ENCODE data around the gene GPATCH2L.
A peak's percentile ranks its signal among the peaks of the same experiment; 100 is the strongest.

The GPATCH2L gene

DNA sequence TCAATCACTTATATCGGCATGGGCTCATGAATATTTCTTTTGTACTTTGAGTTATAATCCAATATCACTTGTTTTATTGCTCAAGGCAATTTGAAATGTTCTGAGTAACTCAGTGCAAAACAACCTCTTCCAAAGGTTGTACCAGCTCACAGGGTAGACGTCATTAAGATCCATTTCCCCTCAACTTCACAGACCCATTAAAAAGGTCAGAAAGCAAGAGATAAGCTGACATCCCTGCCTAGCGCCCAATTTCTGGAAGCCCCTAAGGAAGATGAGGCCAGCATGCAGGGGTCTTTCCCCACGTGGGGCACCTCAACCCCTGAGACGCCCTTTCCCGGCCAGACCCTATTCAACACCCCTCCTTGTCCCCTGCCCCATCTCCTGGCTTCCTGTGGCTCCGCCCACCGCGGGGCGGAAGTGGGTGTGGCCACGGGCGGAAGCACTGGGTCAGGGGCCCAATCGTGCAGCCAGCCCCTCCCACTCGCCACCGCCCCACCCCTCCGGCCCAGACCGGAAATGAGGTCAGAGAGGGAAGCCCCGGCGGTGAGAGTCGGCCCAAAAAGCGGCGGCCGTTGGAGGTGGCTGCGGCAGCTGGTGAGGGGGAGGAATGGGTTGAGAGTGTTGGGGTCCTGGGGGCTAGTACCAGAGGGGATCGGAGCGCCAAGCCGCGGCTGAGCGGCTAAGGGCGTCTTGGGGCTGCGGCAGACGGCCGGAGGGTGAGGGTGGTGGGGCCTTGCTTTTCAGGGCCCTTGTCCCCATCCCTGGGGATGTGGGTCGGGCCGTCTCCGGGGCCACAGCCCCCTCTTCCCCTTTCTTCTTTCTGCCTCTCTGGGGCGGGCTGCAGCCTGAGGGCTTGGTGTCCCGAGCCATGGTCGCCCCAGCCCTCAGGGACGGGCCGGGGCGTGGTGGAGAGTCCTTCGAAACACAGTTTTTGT lies at the start of gene GPATCH2L:
GPATCH2L (plus strand) TSS at position 525 of the 935 bp plus-strand sequence. CDS start 2,442 bp downstream, outside the sequence.
- peak; percentile 90 for DNase-seq

DNA sequence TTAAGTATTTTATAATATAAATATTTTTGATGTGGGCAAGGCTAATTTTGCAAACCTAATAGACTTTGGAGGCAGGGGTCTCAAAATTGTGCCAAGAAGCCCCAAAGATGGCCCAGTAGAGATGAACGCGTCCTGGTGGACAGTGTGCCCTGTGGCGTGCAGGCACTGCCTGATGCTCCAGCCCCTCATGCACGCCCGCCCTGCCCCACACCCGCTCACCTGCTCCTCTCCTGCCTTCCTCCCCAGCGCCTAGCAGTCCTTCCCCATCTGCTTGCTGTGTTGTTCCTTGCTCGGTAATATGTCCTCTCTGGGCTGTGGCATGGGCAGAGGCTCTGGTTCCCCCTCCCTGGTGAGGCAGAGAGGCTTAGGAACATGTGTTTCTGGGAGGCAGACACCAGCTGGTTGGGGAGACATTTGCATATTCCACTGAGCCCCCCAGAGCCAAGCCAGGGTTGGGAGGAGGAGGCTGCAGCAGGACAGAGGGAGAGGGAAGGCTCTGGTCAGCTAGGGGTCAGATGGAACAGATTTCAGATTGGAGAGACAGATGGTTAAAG lies 46.8 kb upstream of the GPATCH2L start:
- no peak for DNase-seq

DNA sequence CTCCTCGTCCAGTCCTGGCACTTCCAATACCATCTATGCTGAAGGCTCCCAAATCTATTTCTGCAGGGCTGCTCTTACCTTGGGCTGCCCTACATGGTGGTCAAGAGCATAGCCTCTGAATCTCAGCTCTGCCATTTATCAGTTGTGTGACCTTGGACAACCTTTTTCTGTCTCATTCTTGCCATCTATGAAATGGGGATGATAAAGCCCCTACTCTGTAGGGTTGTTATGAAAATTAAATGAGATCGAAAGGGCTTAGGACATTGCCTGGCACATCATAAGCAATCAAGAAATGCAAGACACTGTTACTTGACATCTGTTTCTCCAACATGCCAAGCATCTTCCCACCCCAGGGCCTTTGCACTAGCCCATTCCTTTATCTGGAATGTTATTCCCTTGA lies 45.5 kb upstream of the GPATCH2L start:
- no peak for DNase-seq

DNA sequence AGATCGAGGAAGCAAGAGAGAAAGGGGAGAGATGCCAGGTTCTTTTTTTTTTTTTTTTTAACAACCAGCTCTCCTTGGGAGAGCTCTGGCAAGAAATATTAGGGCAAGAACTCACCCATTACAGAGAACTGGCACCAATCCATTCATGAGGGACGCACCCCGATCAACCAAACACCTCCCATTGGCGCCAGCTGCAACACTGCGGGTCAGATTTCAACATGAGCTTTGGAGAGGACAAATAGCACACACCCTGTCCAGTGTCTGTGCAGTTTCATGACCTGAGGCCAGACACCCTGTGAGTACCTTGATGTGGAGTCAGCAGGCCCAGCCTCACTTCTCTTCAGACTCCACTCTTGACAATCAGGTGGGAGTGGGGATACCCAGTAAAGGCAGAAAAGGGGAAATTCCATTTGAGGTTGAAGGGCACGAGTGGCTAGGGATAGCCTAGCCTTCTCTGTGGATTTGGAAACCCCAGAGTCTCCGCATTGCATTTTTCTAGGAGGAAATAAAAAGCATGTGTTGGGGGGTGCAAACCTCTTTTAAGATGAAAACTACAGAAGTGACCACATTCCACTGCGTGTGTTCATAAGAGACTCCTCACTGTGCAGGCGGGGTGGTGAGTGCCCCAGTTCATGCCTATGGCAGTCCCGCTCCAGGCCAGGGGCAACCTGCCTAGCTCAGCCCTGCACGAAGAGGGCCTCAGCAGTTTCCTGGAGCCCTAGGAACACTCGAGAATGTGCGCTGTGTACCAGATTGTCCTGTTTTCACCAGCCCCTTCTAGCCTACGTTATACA lies 42.4 kb upstream of the GPATCH2L start:
- no peak for DNase-seq

DNA sequence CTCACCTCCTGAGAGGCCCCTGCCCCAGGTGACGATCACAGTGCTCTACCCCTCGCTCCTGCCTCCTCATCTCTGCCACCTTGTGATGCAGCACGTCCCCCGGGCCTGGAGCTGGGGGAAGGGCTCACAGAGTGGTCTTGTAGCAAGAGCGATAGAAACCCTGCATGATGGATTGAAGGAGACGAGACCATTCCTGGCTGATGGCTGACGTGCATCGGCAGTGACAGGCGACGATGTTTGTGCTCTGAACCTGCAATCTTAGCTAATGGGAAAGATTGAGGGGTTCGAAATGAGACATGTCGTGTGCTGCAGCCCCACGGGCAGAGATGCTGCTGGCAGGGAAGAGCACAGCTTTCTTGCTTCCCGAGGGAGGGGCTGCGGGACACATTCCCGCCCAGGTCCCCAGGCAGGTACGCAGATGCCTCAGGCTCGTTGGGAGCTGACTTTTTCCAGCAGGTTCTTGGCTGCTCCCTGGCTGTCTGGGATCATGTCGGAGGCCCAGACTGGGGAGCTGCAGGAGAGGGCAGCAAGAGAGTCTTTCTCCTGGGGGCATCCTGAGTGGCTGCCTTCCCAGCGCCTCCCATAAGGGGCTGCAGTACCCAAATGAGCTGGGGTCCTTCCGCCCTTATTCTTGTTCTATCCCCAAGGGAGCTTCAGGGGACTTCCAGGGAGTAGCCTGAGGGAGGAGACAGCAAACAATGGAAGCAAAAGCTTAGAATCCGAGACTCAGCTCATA lies 38.7 kb upstream of the GPATCH2L start:
- DNase-seq: no peak

DNA sequence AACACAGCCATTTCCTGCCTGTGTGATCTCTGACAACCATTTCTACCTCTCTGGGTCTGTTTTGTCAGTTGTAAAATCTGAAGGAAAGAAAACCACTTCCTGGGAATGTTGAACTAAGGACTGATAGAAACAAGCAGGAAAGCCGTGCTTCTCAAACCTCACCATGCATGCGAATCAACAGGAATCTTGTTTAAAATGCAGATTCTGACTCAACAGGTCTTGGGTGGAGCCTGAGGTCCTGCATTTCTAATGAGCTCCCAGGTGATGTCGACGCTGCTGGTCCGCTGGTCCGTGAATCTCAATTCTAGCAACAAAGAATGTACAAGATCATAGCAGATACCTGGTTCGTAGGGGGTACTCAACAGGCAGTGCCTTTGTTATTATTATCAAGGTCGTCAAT lies 38.0 kb upstream of the GPATCH2L start:
- no peak for DNase-seq

DNA sequence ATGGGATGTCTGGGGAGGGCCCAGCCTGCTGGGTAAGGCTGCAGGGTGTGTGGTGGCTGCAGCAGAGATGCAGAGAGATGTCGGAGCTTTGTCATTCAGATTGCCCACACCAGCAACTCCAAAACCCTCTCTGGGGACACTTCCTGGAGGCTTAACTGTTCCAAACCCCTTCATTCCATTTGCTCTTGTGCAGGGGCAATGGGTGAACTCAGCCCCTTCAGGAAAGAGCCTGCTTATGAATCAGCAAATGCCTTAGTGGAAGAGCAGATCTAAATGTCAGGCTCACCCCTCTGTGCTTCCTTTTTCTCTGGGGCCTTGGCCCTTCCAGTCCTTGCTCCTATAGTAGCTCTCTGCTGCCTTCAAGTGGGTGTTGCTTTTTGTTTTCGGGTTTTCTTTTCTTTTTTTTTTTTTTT lies 36.7 kb upstream of the GPATCH2L start:
- no peak for DNase-seq

DNA sequence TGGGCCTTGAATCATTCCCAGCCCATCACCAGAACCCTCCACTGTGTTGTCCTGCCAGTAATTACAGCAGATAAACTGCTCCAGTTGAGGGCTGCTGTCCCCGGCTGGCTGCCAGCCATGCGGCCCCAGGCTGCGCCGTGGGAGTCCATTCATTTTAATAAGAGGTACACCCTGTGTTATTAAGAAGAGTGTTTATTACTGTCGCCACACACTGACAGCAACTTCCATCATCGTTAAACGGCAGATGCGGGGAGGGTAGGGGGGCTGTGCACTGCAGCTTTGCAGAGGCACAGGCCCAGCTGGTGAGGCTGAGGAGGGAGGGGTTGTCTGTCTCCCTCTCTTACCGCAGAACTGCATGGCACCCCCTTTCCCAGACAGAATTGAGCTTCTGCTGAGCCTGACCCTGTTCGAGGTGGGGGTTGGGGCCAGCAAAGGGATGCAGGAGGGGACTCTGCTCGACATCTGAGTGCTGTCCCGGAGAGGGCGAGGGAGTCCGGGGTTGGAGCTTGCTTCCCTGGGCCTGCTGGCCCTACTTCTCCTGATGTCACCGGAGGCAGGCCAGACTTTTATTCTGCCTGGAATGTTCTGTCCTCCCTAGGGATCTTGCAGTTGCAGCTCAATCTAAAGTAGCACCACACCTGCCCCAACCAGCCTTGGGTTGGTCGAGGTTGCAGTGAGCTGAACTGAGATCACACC lies 33.8 kb upstream of the GPATCH2L start:
- no peak for DNase-seq

DNA sequence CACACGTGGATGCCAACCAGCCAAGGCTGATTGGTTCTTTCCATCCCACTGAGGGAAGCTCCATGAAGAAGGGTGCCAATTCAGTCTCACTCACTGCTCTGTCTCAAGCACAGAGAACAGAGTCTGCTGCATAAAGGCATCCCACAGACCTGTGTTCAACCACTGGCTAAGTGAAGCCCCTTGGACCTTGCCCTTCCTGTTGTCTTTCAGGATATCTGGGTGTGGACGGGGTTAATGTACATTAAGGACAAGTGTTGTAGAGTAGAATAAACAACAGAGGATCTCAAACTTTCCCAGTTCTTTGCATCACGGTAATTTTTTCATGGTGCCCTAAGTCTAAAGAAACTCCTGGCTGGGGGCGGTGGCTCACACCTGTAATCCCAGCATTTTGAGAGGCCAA lies 33.1 kb upstream of the GPATCH2L start:
- DNase-seq: no peak

DNA sequence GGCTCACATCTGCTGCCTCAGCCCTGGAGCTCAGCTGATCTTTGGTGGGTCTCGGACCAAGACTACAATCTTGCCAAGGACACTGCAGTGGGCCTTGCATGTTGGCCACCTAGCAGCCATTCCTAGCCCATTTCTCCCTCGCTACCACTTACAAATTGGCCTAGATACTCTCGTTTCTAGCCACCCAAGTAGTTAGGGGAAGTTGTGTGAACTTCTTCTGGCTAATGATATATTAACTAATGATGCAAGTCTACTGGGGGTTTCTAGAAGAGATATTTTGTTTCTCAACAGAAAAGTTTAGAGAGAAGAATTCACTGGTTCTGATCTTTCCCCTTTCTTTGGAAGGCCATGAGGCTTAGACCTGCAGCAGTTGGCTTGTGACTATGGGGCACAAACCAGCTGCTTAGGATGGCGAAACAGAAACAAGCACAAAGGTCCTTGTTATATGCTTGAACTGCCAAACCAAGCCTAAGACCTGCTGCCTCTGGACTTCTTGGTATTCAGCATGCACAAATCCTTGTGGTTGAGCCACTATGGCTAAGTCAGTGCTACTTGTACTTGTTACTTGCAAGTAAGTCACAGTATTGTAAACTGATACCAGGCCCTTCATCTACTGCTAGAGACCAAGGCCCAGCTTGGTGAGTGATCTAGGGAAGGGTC lies 30.5 kb upstream of the GPATCH2L start:
- no peak for DNase-seq

DNA sequence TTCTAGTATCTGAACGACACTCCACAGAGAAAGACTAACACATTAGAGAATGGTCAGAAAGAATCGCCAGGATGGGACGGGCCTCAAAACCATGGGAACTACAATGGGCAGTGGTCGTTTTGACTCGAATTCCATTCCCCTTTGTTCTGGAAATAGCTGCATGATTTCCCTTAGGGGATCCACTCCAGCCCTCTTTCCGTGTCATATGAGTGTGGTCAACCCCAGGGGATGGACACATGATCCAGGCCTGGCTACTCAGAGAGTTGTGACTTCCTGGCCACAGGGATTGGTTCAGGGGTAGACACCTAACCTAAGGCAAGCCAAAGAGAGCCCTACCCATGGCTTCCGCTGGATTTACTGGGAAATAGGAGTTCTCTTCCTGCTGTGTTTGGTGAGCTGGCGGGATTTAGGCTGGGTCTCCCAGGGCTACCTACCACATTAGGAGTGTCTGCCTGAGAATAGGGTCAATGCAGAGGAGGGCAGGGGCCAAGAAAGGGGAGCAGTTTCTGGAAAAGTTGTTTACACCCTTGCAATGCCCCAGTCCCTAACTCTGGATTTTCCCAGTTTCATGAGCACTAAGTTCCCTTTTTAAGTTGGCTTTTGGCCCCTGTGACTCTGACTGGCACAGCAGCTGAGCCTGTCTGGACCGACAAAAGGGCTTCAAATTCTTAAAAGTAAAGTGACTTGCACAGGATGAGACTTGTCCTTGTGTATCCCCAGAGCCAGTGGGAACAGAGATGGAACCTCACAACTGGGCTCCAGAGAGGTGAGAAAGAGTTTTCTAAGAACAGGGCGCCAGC lies 28.1 kb upstream of the GPATCH2L start:
- no peak for DNase-seq

DNA sequence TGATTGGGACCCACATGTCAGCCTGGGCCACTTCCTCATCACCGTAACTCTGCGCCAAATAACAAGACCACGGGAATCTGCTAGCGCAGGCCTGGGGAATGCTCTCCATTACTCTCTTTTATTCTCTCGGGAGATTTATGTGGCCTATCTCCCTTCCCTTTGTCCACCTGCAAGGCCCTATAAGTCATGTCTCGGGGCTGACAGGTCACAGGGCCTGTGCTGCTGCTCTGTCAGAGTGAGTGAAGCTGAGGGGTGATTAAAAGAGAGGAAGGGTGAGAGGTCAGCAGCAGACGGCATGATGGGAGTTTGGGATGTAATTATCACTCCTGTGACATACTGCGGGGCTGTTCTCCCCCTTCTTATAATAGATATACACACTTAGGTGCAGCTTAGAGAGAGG lies 26.2 kb upstream of the GPATCH2L start:
- DNase-seq: no peak

DNA sequence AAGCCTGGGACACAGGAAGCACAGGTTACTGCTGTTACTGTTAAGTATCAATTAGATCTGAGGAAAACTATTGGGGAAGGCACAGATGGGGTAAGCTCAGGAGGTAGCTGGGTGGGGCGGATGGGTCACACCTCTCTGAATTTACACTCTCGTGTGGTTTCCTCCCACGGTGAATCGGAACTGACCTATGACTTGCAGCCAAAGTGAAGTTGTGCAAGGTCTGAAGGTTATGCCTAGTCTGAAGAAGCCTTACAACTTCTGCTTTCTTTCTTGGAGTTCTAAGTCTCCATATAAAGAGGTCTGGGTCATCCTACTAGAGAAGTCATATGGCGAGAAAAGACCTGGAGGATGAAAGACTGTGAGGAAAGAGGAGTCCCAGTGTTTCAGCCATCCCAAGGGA lies 25.6 kb upstream of the GPATCH2L start:
- no peak for DNase-seq

DNA sequence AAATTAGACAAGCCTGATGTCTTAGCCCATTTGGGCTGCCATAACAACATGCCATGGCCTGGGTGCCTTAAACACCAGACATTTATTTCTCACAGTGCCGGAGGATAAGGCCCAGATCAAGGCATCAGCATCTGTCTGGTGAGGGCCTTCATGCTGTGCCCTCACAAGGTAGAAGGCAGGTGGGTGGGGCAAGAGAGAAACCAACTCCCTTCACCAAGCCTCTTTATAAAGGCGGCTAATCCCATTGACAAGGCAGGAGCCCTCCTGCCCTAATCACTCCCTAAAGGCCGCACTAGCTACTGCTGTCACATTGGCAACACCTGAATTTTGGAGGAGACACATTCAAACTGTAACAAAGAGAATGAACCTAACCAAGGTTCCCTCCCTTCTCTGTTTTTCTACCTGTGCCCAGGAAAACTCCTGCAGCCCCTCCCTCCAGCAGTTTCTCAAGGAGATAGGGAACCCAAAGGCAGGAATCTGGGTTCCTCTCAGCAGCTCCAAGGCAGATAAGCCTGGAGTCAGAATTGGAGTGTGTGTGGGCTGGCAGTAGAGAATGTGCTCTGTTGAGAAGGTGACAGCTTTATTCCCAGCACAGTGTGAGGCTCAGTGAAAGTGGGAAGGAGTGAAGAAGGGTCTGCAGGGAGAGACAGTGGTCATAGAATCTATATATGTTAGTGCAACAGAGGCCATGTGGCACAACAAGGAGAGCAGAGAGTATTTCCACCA lies 21.7 kb upstream of the GPATCH2L start:
- DNase-seq: no peak

DNA sequence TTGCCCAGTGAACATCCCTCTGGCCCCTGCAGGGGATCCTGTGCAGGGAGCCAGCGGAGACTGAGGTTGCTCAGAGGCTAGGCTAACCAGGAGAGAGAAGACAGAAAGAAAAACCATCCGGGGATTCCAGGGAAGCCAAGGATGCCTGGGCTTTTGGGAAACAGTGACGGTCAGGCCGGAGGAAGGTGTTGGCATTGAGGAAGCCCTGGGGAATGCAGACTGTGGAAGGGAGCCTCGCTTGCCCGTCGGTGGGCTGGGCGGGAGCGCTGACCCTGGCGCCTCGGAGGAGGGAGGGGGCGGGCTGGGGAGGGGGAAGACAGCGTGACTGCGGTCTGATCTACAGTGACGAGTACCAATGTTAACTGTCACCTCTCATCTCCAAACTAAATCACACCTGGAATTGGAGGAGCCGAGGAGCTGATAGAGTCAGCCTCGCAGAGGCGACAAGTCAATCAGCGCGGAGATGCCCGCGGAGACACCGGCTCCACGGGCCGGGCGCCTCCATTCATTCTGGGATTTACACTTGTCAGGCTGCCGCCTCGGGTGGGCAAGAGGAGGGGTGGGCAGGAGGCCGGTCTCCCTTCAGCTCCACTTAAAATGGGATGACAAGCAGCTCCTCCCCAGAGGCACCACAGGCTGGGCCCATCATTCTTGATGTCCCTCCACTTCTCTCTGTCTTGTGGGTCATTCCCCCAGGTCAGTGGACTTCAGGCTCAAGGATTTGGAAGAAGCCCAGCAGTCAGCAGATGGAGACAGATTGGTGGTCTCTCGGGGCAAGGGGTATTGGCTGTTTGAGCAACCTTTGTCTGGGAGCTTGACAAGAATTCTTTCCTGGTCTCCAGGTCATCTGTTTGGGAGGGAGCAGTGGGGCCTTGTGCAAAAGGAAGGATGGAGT lies 20.4 kb upstream of the GPATCH2L start:
- DNase-seq: no peak

DNA sequence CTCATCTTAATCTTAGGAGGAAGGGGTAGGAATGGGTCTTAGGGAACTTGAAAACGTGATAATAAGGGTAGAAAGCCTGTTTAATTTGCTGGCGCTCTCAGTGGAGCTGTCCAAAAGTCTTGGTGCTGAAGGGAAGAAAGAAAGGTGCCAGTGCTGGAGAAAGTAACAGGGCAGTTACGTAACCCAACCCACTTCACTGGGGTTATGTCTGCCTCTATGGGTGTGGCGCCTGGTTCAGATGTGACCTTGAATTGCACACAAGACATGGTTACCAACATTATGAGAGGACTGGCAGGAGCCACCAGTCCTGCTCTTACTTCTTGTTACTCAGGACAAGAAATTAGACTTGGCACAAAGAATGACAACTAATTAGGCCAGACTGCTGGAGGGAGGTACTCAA lies 18.6 kb upstream of the GPATCH2L start:
- DNase-seq: no peak

DNA sequence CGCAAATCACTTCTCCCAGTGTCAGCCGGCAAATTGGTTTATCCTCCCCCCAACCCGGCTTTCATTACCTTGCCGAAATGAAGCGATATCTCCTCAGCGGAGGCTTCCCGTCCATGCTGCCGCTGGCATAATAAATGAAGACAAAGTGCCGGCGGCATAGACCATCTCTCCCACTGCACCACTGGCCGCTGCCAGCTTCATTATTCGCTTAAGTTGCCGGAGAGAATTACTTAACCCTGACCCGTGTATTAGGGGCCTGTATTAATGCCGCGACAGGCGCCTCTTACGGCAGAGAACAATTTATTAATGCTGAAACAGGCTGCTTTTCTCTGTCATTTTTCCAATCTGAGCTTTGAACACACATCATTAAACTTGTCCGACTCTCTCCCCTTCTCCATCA lies 17.5 kb upstream of the GPATCH2L start:
- DNase-seq: no peak

DNA sequence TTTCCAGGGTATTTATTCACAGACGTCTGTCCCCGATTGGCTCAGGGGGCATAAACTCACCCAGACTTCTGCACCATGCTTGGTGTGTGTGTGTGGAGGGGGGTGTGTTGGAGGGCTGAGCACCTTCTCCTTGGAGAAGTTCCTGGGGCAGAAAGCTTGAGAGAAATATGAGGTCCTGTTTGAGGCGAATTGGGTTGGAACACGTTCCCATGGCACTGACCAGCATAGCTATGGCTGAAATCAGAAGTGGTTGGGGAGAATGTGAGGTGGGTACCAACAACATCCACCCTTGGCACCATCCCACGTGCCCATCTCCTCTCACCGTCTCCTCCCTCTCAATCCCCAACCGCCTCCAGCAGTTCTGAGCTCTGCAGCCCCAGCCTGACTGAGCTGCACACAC lies 16.0 kb upstream of the GPATCH2L start:
- DNase-seq: no peak

DNA sequence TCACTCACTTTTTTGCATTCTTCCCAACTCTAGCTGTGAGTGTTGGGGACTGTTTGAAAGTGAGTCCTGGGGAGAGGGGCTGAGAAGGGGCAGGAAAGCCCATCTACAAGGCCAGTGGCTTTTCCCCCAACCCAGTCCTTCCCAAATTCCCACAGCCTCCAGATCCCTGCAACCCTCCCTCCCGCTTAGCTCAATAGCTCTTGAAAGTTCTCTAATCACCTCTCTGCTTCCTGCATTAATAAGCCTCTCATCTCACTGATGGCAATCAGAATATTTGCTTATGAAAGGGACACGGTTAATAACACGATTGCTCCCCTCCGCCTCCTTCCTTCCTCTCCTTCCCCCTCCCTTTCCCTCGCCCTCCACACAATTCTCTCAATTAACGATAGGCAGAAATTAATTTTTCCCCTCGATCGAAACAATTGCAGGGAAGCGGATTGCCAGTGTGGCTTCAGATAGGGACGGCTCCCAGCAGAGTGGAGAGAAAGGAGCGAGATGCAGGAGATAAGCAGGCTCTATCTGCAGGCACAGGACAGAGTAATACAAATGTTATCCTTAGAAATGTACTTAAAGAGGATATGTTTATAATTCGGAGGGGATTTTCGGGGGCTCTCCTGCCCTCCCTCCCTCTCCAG lies 15.1 kb upstream of the GPATCH2L start:
- no peak for DNase-seq
